Choroid plexus epithelial cell (primary cell): ENCODE data around the gene PIGO.
A peak's percentile ranks its signal among the peaks of the same experiment; 100 is the strongest.

ENCODE experiments used
- DNase-seq: peaks from one replicate; pipeline ENCODE4 v3.0.0-alpha.2; 2010; ENCODE audit warnings: low read depth
- H3K4me3 ChIP-seq: 2 replicates; pipeline ENCODE4 v1.5.1; 2011; ENCODE audit warnings: low read depth, mild to moderate bottlenecking, control low read depth, low read length, moderate library complexity
- TF ChIP-seq, protein P1 (sequence below): conservative IDR thresholded peaks from 2 replicates; pipeline ENCODE4 v1.5.1; 2011; ENCODE audit warnings: low read depth, mild to moderate bottlenecking, control low read depth, inconsistent platforms, low read length, moderate library complexity

PIGO gene

GRCh38 chr9:35097573-35097972 lies 1.2 kb upstream of the PIGO start:
- H3K4me3 ChIP-seq, result no peak overlapping the region
- DNase-seq, result no peak
- TF ChIP-seq, protein P1, sequence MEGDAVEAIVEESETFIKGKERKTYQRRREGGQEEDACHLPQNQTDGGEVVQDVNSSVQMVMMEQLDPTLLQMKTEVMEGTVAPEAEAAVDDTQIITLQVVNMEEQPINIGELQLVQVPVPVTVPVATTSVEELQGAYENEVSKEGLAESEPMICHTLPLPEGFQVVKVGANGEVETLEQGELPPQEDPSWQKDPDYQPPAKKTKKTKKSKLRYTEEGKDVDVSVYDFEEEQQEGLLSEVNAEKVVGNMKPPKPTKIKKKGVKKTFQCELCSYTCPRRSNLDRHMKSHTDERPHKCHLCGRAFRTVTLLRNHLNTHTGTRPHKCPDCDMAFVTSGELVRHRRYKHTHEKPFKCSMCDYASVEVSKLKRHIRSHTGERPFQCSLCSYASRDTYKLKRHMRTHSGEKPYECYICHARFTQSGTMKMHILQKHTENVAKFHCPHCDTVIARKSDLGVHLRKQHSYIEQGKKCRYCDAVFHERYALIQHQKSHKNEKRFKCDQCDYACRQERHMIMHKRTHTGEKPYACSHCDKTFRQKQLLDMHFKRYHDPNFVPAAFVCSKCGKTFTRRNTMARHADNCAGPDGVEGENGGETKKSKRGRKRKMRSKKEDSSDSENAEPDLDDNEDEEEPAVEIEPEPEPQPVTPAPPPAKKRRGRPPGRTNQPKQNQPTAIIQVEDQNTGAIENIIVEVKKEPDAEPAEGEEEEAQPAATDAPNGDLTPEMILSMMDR, result no peak

DNA sequence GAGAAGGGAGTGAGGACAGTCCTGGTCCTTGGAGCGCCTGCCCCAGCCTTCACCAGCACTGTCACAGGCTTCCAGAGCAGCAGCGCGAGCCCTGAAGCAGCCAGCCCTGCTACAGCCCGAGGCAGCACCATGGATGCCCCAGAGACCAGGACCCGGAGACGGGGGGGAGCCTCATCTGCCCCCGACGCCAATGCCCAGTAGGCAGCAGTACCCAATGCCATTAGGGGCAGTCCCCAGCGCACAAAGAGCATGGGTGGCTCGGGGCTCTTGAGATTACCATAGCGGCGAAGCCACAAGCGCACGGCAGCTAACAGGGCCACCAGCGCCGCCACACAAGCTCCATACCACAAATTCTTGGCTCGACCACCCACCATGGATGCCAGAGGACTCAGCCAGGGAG lies 4.9 kb downstream of the PIGO start:
- no peak for DNase-seq
- TF ChIP-seq, protein P1, result no peak
- no peak overlapping the region for H3K4me3 ChIP-seq

GRCh38 chr9:35089434-35089833 lies 7.0 kb downstream of the PIGO start:
- no peak for DNase-seq
- TF ChIP-seq, protein P1, result no peak
- no peak overlapping the region for H3K4me3 ChIP-seq

DNA sequence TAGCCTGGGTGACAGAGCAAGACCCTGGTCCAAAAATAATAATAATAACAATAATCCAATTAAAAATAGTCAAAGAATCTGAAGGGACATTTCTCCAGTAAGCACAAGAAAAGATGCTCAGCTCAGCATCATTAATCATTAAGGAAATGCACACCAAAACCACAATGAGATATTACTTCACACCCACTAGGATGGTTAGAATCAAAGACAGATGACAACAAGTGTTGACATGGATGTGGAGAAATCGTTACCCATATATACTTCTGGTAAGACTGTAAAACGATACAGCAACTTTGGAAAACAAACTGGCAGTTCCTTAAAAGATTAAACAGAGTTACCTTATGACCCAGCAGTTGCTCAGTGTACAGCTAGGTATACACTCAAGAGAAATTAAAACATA lies 11.3 kb downstream of the PIGO start:
- TF ChIP-seq, protein P1, result no peak
- no peak for DNase-seq
- H3K4me3 ChIP-seq, result no peak overlapping the region

DNA sequence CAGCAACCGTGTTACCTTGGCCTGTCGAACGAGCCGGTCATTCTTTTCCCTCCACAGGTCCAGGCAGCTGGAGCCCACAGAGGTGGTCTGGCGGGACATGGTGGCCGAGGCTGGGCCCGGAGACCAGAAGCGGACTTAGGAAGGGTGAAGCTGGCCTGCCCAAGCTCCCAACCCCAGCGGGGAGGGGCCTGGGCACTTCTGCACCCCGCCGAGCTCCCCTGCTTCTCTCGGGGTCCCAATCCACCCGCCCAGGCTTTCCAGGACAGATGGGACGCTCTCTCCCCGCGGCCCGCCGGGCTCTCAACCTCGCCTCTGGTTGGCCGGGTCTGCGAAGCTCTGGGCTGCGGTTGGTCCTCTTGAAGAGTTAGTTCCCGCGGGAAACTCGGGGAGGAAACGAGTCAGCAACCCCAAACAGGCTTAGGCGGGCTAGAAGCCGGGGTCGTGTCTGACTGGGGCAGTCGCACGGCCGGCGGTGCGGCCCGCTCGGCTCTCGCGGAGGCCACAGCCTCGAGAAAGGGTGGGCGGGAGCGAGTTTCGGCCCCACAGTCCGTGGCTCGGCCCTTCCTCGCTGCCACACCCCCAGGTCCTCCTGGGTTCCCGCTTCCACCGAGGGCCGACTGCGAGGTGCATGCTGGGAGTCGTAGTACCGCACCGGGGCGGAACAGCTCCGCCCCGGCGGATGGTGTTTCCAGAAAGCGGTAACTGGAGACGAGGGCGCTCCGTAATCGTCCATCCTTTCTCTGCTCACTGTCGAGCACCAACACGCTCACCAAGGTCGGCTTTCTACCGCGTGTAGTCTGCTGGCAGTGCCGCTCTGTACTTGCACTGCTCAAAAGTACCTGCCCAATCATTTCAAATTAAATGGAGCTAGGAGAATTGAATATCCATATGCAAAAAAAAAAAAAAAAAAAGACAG lies 16.7 kb downstream of the PIGO start, which contains the start of gene FANCG:
FANCG (minus strand) TSS at position 517 of the 916 bp plus-strand sequence; CDS start at position 99, 418 bp downstream.
- peak; percentile 96 for DNase-seq
- TF ChIP-seq, protein P1, result no peak
- H3K4me3 ChIP-seq, result peak within 1 kb of the TSS; percentile 88

DNA sequence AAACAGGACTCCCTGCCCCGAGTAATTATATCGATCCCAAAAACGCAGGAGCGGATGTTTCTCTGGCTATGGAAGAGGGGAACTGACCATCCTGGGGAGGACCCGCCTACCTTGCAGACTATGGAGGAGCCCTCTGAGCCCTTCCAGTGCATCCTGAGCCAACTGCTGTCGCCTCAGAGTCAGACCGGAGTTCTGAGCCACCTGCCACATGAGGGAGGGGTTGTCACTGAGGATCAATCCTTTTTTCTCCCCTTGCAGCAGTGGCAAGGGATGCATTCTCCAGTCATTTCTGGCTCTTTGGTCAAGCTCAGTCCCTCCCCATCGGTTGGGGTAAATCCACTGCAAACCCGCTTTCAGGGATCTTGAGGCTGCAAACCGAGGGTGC lies 17.4 kb downstream of the PIGO start:
- TF ChIP-seq, protein P1, result no peak
- DNase-seq, result no peak
- peak overlapping the region; percentile 88 for H3K4me3 ChIP-seq

DNA sequence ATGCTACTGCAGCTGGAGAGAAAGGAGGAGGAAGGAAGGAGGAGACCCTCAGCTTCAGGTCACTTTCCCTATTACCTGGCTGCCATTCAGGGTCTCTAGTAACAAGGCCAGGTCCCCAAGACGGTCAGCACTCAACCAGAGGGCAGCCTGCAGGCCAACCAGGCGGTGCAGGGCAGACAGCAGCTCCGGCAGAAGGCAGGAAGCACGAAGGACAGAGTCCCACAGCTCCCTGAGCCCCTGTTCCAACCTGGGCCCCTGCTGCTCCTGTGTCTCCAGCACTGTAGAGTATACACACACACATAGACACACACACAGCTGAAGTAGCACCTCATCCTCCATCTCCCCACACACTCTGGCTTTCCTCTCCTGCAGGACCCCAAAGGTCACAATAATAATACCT lies 18.3 kb downstream of the PIGO start:
- TF ChIP-seq, protein P1, result no peak
- no peak for DNase-seq
- H3K4me3 ChIP-seq, result no peak overlapping the region
